HL-60 (cell line): ENCODE results near the gene ALDH1B1.
"Not testable (repeated sequence)": the region's sequence is repeated elsewhere in the genome, so short reads cannot be mapped to it uniquely, and the experiment has no call there.

Experiments
- DNase-seq, 2 experiments: peaks; one replicate each; pipeline ENCODE4 v3.0.0-alpha.2; 2010 to 2020; ENCODE audit warnings: low read depth in 1 of 2, low spot score in 1 of 2
- H3K27ac ChIP-seq: fragments of 250-450 bp; sonication (Bioruptor Pico); replicated peaks from 2 replicates; pipeline ENCODE4 v1.5.1; 2020; ENCODE audit warnings: mild to moderate bottlenecking, moderate library complexity
- H3K27me3 ChIP-seq: fragments of 250-450 bp; sonication (Bioruptor Pico); 2 replicates; pipeline ENCODE4 v1.5.1; 2021; ENCODE audit warnings: mild to moderate bottlenecking, moderate library complexity; ENCODE audit not compliant: insufficient read depth, poor library complexity, severe bottlenecking
- H3K4me3 ChIP-seq: replicated peaks from 2 replicates; pipeline ENCODE4 v1.5.1; 2011; ENCODE audit warnings: mild to moderate bottlenecking, control low read depth, low read length; ENCODE audit not compliant: insufficient read depth
- GABPA ChIP-seq: IDR thresholded peaks from 2 replicates; pipeline ENCODE4 v1.6.1; 2012; ENCODE audit warnings: low read depth
- POLR2AphosphoS5 ChIP-seq: IDR thresholded peaks from 2 replicates; pipeline ENCODE4 v1.6.1; 2012; ENCODE audit warnings: low read depth
- SPI1 ChIP-seq: IDR thresholded peaks from 2 replicates; pipeline ENCODE4 v1.6.1; 2012; ENCODE audit warnings: low read depth, mild to moderate bottlenecking, borderline replicate concordance
- TF ChIP-seq, protein P1 (sequence below): IDR thresholded peaks from one replicate; pipeline ENCODE4 v1.5.1; 2011; ENCODE audit warnings: low read length, control low read depth, inconsistent platforms; ENCODE audit not compliant: insufficient read depth
- TF ChIP-seq, protein P2 (sequence below): IDR thresholded peaks from 2 replicates; pipeline ENCODE4 v1.6.1; 2012; ENCODE audit warnings: low read depth; ENCODE audit not compliant: insufficient replicate concordance

ALDH1B1 gene

DNA sequence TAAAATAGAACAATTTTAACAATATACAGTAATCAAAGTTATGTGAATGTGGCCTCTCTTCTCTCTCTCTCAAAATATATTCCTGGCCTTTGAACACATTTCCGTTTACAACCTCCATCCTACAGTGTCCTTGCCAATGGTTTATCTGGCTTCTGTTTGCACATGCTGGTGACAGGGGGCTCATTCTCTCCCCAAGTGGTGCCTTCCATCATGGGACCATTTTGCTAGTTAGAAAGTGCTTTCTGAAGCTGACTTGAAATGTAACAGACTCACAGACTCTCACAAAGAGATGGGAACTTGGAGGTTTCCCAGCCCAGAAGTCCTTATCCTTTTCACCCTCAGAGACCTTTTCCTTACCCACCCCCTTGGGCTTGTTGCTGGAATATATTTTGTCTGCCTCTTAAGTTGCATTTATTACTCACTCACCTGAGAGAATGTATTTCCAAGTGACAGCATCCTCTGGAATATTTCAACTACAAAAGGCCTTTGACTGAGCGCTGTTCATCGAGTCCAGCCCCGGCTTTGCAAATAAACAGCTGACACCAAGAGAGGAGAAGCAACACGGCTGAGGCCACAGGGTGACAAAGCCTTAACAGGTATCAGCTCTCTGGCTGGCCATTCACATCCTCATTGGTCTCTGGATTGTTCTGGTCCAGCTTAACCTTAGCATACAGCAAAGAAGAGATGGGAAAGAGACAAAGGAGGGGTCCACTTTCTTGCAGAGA is 17.5 kb upstream of the ALDH1B1 start:
- no peak for DNase-seq
- no peak overlapping the region for H3K4me3 ChIP-seq
- TF ChIP-seq GABPA (no peak), POLR2AphosphoS5 (no peak), SPI1 (no peak)
- TF ChIP-seq, protein P1, sequence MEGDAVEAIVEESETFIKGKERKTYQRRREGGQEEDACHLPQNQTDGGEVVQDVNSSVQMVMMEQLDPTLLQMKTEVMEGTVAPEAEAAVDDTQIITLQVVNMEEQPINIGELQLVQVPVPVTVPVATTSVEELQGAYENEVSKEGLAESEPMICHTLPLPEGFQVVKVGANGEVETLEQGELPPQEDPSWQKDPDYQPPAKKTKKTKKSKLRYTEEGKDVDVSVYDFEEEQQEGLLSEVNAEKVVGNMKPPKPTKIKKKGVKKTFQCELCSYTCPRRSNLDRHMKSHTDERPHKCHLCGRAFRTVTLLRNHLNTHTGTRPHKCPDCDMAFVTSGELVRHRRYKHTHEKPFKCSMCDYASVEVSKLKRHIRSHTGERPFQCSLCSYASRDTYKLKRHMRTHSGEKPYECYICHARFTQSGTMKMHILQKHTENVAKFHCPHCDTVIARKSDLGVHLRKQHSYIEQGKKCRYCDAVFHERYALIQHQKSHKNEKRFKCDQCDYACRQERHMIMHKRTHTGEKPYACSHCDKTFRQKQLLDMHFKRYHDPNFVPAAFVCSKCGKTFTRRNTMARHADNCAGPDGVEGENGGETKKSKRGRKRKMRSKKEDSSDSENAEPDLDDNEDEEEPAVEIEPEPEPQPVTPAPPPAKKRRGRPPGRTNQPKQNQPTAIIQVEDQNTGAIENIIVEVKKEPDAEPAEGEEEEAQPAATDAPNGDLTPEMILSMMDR: no peak
- TF ChIP-seq, protein P2, sequence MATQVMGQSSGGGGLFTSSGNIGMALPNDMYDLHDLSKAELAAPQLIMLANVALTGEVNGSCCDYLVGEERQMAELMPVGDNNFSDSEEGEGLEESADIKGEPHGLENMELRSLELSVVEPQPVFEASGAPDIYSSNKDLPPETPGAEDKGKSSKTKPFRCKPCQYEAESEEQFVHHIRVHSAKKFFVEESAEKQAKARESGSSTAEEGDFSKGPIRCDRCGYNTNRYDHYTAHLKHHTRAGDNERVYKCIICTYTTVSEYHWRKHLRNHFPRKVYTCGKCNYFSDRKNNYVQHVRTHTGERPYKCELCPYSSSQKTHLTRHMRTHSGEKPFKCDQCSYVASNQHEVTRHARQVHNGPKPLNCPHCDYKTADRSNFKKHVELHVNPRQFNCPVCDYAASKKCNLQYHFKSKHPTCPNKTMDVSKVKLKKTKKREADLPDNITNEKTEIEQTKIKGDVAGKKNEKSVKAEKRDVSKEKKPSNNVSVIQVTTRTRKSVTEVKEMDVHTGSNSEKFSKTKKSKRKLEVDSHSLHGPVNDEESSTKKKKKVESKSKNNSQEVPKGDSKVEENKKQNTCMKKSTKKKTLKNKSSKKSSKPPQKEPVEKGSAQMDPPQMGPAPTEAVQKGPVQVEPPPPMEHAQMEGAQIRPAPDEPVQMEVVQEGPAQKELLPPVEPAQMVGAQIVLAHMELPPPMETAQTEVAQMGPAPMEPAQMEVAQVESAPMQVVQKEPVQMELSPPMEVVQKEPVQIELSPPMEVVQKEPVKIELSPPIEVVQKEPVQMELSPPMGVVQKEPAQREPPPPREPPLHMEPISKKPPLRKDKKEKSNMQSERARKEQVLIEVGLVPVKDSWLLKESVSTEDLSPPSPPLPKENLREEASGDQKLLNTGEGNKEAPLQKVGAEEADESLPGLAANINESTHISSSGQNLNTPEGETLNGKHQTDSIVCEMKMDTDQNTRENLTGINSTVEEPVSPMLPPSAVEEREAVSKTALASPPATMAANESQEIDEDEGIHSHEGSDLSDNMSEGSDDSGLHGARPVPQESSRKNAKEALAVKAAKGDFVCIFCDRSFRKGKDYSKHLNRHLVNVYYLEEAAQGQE: no peak
- peaks cover 7% of the 10 kb centered on the region for H3K27me3 ChIP-seq
- no peak overlapping the region for H3K27ac ChIP-seq

DNA sequence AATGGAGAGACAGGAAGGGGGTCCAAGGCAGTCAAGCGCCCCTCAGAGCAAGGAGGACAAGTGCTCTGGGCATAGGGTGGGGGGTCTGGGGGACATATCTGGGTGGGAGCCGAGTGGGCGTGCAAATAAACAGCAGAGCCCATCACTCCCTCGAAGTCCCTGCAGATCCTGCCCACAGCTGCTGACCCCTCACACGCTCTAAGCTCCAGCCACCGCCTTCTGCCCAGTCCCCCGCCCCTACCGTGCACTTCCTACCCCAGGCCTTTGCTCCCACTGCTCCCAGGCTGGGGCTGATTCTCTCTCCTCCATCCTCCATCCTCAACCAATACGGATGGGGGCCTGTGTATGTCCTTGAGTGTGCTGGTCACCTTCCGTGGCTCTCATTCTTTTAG is 16.9 kb upstream of the ALDH1B1 start:
- no peak for DNase-seq
- no peak for TF ChIP-seq POLR2AphosphoS5
- TF ChIP-seq, protein P2: no peak
- TF ChIP-seq SPI1: no peak
- TF ChIP-seq GABPA: no peak
- TF ChIP-seq, protein P1: no peak

DNA sequence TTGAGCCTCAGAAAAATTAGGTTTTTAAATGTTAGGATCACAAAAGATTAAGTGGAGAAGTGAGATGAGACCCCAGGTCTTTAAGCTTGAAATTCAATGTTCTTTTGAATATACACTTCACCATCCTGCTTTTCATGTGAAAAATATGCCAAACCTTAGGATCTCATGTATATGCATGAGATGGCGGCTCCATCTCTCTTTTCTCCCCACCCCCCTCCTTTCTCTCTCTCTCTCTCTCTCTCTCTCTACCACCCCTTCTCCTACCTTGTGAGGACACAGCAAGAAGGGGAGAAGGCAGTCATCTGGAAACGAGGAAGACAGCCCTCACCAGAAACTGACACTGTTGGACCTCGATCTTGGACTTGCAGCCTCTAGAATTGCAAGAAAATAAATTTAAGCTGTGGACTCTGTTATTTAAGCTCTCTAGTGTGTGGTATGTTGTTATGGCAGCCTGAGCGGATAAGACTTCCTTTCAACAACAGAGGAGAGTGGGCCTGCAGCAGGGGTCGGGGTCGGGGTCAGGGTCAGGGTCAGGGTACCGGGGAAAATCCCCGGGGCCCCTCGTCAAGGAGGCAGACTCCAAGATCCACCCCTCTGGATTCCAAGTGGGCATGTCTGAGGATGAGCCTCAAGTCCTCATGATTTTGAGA is 16.4 kb upstream of the ALDH1B1 start:
- TF ChIP-seq, protein P1: no peak
- TF ChIP-seq, protein P2: no peak
- TF ChIP-seq POLR2AphosphoS5 (no peak), SPI1 (no peak), GABPA (no peak)
- Histone ChIP-seq H3K27me3 (peaks cover 7% of the 10 kb centered on the region), H3K27ac (no peak overlapping the region), H3K4me3 (no peak overlapping the region)
- no peak for DNase-seq

More for the DNA sequence above, 16.9 kb upstream of the ALDH1B1 start:
- Histone ChIP-seq H3K27me3 (peaks cover 7% of the 10 kb centered on the region), H3K27ac (no peak overlapping the region), H3K4me3 (no peak overlapping the region)

DNA sequence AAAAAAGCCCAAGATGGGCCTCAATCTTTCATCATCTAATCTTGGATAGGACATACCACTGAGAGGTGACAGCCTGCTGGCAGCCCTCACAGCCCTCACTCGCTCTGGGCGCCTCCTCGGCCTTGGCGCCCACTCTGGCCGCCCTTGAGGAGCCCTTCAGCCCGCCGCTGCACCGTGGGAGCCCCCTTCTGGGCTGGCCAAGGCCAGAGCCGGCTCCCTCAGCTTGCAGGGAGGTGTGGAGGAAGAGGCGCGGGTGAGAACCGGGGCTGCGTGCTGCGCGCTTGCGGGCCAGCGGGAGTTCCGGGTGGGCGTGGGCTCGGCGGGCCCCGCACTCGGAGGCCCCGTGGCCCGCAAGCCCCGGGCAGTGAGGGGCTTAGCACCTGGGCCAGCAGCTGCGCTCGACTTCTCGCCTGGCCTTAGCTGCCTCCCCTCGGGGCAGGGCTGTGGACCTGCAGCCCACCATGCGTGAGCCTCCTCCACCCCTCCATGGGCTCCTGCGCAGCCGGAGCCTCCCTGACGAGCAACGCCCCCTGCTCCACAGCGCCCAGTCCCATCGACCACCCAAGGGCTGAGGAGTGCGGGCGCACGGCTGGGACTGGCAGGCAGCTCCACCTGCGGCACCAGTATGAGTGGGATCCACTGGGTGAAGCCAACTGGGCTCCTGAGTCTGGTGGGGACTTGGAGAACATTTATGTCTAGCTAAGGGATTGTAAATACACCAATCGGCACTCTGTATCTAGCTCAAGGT is 15.0 kb upstream of the ALDH1B1 start:
- H3K4me3 ChIP-seq, H3K27ac ChIP-seq, DNase-seq, H3K27me3 ChIP-seq: not testable (repeated sequence)
